ENCODE measurements around the gene CACUL1. TPM values are rescaled to one million over a fixed set of nuclear protein-coding genes. Genes with fewer than 3 reads are reported as not detected.
A peak's percentile ranks its signal among the peaks of the same experiment; 100 is the strongest.

Gene CACUL1
- total RNA-seq, 4 donors from 2014 or later: 30.8 to 44.4 (median 33.3) TPM

DNA sequence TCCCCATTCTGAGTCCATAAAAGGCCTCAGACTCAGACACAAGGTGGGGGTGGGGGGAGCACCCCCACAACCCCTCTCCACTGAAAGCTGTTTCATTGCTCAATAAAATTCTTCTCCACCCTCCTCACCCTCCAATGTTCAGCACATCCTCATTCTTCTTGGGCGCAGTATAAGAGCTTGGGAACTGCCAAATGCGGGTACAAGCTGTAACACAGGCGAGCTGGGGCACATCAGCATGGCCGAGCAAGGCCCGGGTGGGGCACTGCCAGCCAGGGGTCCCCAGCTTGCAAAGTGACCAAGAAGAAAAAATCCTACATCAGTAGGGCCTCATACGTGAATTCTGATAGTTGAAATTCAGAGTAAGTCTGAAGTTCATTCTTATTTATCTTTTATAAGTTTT, 50.1 kb downstream of the CACUL1 start:
- 94% methylated on average over 6 of the region's 6 CpGs for WGBS
- H3K9me3 ChIP-seq: no peaks in the 10 kb centered on the region
- H3K4me1 ChIP-seq: peaks cover 0 to 5% (median 0%) of the 10 kb centered on the region in 4 donors
- intact Hi-C loops (cut with DNase I): no loop called here
- no peak for TF ChIP-seq POLR2AphosphoS5 (IDR thresholded peaks at IDR 0.05)
- no peak for TF ChIP-seq CTCF (IDR thresholded peaks at IDR 0.05)
- TF ChIP-seq POLR2A (IDR thresholded peaks at IDR 0.05; ENCODE audit: low read depth): no peak
- no peak for TF ChIP-seq EP300 (IDR thresholded peaks at IDR 0.05)
- DNase-seq (ENCODE audit: extremely low spot score): no peak
- H3K36me3 ChIP-seq: peaks cover 7 to 28% (median 14%) of the 10 kb centered on the region in 4 donors
- H3K4me3 ChIP-seq: no peak overlapping the region
- no peaks in the 10 kb centered on the region for H3K27me3 ChIP-seq
- H3K27ac ChIP-seq (replicated peaks in 1 of 4): no peak overlapping the region

GRCh38 chr10:118701529-118702323, 53.0 kb downstream of the CACUL1 start:
- Histone ChIP-seq H3K27me3 (no peaks in the 10 kb centered on the region), H3K9me3 (no peaks in the 10 kb centered on the region), H3K4me3 (no peak overlapping the region), H3K27ac (replicated peaks in 1 of 4) (no peak overlapping the region), H3K4me1 (no peaks in the 10 kb centered on the region), H3K36me3 (peaks cover 1 to 24% (median 13%) of the 10 kb centered on the region in 4 donors)
- intact Hi-C loops (cut with DNase I): no loop called here
- no peak for TF ChIP-seq POLR2AphosphoS5 (IDR thresholded peaks at IDR 0.05)
- TF ChIP-seq CTCF (IDR thresholded peaks at IDR 0.05): no peak
- WGBS: 95% methylated on average over 8 of the region's 8 CpGs
- no peak for DNase-seq (ENCODE audit: extremely low spot score)

DNA sequence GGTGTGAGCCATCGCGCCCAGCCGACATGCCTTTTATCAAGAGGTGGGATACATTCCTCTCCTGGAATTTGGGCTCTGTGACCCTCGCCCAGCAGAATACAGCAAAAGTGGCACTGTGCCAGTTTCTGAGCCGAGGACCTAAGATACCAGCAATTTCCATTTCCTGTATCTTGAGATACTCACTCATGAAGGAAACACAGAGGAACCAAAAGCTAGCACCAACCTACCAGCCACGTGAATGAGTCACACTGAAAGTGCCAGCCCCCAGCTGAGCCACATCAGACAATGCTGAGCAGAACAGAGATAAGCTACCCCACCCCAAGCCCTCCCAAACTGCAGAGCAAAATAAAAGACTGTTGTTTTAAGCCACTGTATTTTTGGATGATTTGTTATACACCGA, 56.3 kb downstream of the CACUL1 start:
- peak; percentile 92 for DNase-seq (ENCODE audit: extremely low spot score)
- Histone ChIP-seq H3K9me3 (no peaks in the 10 kb centered on the region), H3K27ac (replicated peaks in 1 of 4) (no peak overlapping the region), H3K27me3 (no peaks in the 10 kb centered on the region), H3K36me3 (peaks cover 0 to 18% (median 13%) of the 10 kb centered on the region in 4 donors), H3K4me1 (peaks cover 0 to 30% (median 25%) of the 10 kb centered on the region in 4 donors), H3K4me3 (no peak overlapping the region)
- 74% methylated on average over 7 of the region's 7 CpGs for WGBS
- intact Hi-C loops (cut with DNase I): no loop called here
- TF ChIP-seq POLR2AphosphoS5 (IDR thresholded peaks at IDR 0.05): no peak
- TF ChIP-seq CTCF (IDR thresholded peaks at IDR 0.05): no peak
- no peak for TF ChIP-seq POLR2A (IDR thresholded peaks at IDR 0.05; ENCODE audit: low read depth)
- TF ChIP-seq EP300 (IDR thresholded peaks at IDR 0.05): no peak

GRCh38 chr10:118694848-118695247, 59.9 kb downstream of the CACUL1 start:
- intact Hi-C loops (cut with DNase I): no loop called here
- Histone ChIP-seq H3K9me3 (no peaks in the 10 kb centered on the region), H3K27me3 (no peaks in the 10 kb centered on the region), H3K4me1 (peaks cover 0 to 46% (median 36%) of the 10 kb centered on the region in 4 donors), H3K4me3 (no peak overlapping the region), H3K36me3 (peaks cover under 1 to 16% (median 9%) of the 10 kb centered on the region in 4 donors), H3K27ac (replicated peaks in 1 of 4) (peak overlapping the region; percentile 61 to 72 (median 71))
- TF ChIP-seq CTCF (IDR thresholded peaks at IDR 0.05): no peak
- TF ChIP-seq POLR2AphosphoS5 (IDR thresholded peaks at IDR 0.05): peak in 1 of 2 donors; percentile 64
- DNase-seq (ENCODE audit: extremely low spot score): no peak

- TF ChIP-seq POLR2A (IDR thresholded peaks at IDR 0.05; ENCODE audit: low read depth) (no peak), POLR2AphosphoS5 (IDR thresholded peaks at IDR 0.05) (peak in 1 of 2 donors; percentile 48), CTCF (IDR thresholded peaks at IDR 0.05) (no peak)
- Histone ChIP-seq H3K27me3 (no peaks in the 10 kb centered on the region), H3K27ac (replicated peaks in 1 of 4) (peak overlapping the region; percentile 61 to 72 (median 71)), H3K36me3 (peaks cover 5 to 30% (median 11%) of the 10 kb centered on the region in 4 donors), H3K9me3 (no peaks in the 10 kb centered on the region), H3K4me3 (no peak overlapping the region), H3K4me1 (peaks cover 0 to 46% (median 36%) of the 10 kb centered on the region in 4 donors)
- DNase-seq (ENCODE audit: extremely low spot score): no peak
- WGBS: 38% methylated on average over 4 of the region's 4 CpGs
- intact Hi-C loops (cut with DNase I): no loop called here
Observed at GRCh38 chr10:118692872-118693271, 61.9 kb downstream of the CACUL1 start.
